Measurements from ENCODE around the gene NDUFA8. TPM values are rescaled to one million over a fixed set of nuclear protein-coding genes. Genes with fewer than 3 reads are reported as not detected.

NDUFA8 gene
- total RNA-seq, 1 donor from 2014 or later = 27.6 TPM

DNA sequence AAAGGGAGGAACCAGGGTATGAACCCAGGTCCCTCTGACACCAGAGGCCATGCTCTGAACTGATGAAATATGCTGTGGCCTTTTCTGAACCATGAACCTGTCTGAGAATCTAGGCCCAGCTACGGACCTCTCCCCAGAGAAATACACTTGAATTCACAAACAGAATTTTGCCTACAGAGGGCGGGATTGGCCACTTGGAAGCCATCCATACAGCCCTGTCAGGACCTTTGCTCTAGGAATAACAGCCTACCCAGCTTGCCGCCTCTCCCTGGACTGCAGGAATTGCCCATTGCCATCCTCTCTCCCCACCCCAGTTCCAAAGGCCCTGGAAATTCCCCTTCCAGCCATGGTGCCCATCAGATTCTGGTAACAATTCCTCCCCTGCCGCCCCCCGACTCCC, 26.7 kb upstream of the NDUFA8 start:
- DNase-seq (ENCODE audit: low spot score) (peak; percentile 61), ATAC-seq (peak; percentile 95)

DNA sequence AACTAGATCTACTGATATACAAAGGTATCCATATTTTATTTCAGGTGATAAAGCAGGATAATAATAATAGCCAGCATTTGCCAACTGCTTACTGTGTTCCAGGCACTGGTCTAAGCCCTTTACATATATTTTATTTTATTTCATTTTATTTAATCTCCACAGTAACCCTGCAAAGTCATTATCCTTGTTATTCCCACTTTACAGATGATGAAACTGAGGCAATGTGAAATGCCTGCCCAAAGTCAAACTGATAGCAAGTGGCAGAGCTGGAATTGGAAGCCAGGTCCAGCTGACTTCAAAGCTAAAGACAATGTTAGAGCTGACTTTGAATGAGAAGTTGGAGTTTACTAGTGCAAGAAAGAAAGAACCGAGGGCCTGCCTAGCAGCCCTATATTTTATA, 25.0 kb upstream of the NDUFA8 start:
- no peak for ATAC-seq

DNA sequence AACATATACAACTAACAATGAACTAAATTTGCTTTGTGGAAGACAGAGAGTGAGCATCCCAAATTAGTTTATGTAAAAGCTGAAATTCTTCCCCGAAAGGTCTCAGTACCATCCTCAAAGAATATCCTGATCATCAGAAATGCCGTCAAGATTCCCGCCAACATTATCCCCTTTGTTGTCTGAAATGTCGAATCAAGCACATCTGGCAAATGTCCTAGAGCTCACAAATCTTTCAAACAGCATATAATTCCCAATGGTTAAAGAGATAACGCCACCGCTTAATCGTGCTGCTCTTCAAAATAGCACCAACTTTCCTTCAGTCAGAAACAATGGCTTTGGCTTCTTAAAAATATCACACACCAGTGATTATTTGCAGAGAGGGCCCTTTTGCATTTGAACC, 23.9 kb upstream of the NDUFA8 start:
- ATAC-seq = no peak
- no peak for DNase-seq (ENCODE audit: low spot score)

More for the DNA sequence above, 25.0 kb upstream of the NDUFA8 start:
- DNase-seq (ENCODE audit: low spot score) = no peak

DNA sequence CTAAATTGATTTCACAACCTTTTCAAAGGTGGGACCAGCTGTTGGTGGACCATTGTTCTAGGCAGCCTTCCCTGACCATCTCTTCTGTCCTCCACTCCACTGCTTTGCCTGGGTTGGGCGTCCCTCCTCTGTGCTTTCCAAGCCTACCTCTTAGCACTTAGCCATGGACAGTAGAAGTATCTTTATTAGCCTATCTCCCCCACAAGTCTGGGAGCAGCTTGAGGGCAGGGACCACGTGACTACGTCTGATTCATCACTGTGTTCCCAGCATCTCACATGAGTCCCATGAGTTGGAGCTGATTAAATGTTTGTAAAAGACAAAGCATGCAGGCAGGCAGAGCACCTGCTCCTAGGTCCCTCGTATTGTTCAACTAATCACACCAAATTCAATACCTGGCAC, 21.1 kb upstream of the NDUFA8 start:
- no peak for ATAC-seq
- no peak for DNase-seq (ENCODE audit: low spot score)

DNA sequence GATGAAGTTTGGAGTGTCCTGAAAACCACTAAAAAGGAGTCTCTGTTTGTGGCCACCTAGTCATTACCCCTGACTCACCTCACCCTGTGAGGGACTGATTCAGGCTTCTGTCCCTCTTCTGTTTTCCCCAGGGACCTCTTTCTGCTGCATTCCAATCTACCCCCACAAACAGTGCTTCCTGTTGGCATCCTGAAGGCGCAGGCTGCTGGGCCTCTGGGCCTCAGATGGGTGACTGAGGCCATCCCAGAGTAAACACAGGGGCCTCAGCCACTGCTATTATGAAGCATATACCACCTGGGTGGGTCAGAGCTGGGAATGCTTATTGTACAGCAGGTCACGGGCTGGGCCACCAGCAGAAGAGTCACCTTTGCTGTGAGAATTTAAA, 20.1 kb upstream of the NDUFA8 start:
- ATAC-seq (no peak), DNase-seq (ENCODE audit: low spot score) (no peak)

DNA sequence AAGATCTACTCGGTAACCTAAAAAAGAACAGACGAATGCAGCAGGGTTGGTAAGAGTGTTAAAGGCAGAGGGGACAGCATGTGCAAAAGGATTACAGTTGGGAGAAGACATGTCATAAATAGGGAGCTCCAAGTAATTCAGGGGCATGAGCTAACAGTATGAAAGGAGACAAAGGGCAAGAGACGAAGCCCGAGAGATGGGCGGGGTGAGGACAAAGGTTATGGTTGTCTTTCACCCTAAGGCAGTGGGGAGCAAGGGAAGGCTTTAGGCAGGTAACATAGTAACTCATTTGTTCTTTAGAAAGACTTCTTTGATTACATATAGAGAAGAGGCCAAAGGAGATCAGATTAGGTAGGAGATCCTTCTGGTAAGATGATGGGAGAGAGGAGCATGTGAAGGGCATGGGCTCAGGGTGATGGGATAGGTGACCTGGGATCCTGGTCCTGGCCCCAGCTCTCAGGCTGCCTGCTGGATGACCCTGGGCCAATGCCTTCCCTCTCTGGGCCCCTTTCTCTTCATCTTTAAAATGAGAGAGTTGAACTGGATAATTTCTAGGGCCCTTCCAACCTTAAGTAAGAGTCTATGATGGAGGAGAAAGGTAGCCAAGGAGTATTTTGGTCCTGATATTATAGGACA, 19.6 kb upstream of the NDUFA8 start:
- DNase-seq (ENCODE audit: low spot score) (no peak), ATAC-seq (no peak)

DNA sequence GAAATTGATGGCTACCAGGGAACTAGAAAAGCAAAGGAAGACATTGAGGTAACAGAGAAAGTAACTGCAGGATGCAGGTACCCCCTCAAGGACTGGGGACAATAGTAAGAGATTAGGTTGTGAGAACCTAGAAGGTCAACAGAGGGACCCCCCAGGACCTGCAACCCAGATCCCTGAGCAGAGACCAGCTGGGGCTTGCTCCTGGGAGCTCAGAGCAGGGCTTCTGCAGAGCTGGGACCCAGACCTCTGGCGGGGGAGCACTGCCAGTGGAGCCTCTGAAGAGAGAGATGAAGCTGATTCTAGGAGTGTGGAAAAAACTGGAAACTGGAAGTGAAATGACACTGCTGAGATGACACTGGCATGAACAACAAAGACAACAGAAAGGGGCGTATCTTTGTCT, 17.3 kb upstream of the NDUFA8 start:
- ATAC-seq (no peak), DNase-seq (ENCODE audit: low spot score) (no peak)

DNA sequence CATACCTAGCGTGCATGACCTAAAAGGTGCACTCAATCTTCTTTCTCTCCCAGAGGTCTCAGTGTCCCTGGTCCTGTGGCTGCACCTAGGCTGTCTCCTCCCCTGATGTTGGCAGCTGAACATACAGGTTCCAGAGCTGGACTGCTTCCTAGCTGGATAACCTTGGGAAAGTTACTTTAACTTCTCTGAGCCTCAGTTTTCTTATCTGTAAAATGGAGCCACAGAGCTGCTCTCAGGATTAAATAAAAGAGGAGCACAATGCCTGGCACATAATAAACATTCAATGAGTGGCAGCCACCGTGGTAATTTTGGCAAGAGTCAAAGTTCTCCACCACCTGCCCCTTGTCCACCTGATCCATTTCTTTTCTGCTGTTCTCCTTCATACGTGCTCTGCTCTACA, 14.1 kb upstream of the NDUFA8 start:
- DNase-seq (ENCODE audit: low spot score) = no peak
- ATAC-seq = no peak

DNA sequence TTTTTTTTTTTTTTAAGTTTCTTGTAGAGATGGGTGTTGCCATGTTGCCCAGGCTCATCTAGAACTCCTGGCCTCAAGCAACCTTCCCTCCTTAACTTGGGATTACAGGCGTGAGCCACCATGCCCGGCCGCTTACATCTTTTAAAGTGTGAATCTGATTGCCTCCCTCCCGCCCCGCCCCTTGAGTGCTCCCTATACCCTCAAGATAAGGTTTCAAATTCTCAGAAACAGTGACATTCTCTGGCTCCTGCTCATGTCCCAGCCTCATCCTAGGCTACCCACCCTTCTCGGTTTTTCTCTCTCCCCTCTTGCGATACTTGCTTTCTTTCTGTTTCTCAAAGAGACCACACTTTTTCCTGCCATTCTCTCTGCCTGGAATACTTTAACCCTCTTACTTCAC, 12.6 kb upstream of the NDUFA8 start:
- DNase-seq (ENCODE audit: low spot score) (peak; percentile 3), ATAC-seq (no peak)

DNA sequence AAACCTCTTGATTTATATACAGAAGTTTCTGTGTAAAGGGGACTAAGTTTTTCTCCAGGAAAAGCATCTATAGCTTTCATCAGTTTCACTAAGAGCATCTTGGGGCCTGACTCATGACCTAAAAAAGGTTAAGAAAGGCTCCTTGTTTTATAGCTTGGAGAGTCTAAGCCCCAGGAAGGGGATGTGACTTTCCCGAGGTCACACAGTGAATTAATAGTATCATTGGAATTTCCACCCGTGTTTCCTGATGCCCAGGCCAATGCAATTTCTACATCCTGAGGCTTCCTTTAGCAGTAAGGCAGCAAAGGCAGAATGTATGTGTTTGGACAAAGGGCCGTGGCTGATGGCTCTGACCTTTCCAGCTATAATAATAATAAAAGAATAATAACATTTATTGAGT, 8.8 kb upstream of the NDUFA8 start:
- ATAC-seq = no peak
- DNase-seq (ENCODE audit: low spot score) = no peak

DNA sequence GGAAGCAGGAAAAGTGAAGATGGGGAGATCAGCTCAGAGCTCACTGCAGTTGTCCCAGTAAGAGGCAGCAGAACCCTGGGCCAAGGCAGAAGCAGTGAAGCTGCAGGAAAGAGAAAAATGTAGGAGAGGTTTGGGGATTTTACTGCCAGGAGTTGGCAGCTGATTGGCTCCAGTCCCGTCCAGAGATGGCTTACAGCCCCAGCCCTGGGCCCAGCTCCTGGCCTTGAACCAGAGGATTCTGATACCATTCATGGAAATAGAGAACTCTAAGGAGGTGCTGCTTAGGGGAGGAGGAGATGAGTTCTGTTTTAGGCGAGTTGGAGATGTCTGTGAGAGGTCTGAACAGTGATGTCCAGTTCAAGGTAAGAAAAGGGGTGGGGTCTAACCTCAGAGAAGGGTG, 4.7 kb upstream of the NDUFA8 start:
- no peak for ATAC-seq
- no peak for DNase-seq (ENCODE audit: low spot score)

DNA sequence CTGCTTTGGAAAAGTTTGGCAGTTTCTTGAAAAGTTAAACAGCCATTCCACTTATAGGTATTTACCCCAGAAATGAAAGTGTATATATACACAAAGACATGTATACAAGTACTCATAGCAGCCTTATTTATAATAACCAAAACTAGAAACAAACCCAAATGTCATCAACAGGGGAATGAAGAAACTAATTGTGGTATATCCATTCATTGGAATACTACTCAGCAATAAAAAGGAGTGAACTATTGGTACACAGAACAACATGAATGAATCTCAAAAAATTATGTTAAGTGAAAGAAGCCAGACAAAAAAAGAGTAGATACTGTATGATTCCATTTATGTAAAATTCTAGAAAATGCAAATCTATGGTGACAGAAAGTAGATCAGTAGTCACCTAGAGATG, 2.8 kb upstream of the NDUFA8 start:
- no peak for ATAC-seq
- no peak for DNase-seq (ENCODE audit: low spot score)

DNA sequence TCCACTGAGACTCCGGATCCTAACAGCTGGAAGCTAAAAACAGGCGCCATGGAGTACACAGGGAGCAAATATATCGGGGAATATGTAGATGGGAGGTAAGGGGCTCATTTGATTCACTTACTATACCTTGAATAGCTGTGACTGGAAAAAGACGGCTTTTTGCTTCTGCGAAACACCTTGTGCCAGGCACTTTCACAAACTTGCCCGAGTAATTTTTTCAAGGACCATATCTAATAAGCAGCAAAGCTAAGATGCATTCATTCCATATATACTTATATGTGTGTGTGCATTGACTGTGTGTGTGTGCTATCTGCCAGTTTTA, 307 bp upstream of the NDUFA8 start:
- DNase-seq (ENCODE audit: low spot score) (no peak), ATAC-seq (no peak)

DNA sequence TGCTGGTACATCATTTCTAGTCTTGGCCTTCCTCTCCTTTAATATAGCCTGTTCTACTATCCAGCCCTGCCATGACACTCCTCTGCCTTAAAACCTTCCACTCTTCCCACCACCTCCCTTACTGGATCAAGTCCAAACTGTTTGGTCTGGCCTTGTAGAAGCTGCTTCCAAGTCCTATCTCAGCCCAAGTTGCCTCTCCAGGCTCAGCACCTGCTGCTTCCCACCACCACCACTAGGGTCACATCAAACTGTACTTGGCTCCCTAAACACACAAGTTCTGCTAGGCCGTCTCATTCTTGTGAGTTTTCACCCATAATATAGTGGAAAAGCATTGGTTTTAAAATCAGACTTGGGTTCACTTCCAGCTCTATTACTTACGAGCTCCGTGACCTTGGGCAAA, 1.4 kb downstream of the NDUFA8 start:
- ATAC-seq (no peak), DNase-seq (ENCODE audit: low spot score) (no peak)

DNA sequence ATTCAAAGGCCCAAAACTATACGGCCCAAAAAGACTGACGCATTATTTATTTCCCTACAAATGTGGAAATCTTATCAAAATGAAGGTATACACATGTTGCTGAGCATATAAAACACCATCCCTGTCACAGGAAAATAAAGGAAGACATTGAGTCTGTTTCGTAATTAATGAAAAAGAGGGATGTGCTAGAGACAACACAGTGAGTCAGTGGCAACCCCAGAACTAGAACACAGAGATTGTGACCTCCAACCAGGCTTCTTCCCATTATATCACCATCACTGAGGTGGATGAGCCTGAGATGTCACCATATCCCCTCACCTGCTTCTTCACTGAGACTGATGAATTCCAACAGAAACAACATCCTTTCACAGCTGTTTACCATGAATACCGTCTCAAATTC, 3.8 kb downstream of the NDUFA8 start:
- no peak for ATAC-seq
- DNase-seq (ENCODE audit: low spot score) = no peak

DNA sequence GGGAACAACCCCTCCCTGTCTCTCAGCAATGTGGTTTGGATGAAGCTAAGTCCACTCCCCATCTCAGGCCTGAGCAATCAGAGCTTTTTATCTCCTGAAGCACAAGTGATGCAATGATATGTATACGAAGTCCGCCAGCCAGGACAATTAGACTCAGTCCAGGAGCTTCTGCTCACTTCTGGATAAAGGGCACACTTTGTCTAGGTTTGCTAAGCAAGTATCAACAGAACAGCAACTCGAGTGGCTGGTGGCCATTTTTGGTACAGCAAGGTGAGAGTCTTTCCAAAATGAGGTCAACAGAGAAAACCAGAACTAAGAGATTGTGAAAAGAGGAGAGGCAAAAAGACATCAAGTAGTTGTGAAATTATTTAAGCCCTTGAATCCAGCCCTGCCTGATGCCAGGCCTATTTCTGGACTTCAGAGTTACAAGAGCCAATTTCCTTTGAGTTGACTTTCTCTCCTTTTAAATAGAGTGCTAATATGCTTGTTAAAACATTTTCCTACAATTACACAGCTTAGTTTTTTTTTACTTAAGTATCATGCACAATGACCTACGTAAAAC, 8.2 kb downstream of the NDUFA8 start:
- ATAC-seq = no peak
- no peak for DNase-seq (ENCODE audit: low spot score)

DNA sequence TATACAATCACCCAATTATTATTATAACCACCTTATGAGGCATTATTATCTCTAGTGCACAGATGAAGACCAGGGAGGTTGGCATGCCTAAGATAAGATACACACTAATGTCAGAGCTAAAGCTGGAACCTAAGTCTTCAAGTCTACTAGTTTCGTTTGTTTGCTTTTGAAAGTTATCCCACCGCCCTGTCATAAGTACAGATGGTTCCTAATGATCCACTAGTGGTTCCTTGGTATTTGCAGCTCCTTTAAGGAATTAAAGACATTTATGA, 14.1 kb downstream of the NDUFA8 start:
- DNase-seq (ENCODE audit: low spot score) = no peak
- ATAC-seq = no peak

DNA sequence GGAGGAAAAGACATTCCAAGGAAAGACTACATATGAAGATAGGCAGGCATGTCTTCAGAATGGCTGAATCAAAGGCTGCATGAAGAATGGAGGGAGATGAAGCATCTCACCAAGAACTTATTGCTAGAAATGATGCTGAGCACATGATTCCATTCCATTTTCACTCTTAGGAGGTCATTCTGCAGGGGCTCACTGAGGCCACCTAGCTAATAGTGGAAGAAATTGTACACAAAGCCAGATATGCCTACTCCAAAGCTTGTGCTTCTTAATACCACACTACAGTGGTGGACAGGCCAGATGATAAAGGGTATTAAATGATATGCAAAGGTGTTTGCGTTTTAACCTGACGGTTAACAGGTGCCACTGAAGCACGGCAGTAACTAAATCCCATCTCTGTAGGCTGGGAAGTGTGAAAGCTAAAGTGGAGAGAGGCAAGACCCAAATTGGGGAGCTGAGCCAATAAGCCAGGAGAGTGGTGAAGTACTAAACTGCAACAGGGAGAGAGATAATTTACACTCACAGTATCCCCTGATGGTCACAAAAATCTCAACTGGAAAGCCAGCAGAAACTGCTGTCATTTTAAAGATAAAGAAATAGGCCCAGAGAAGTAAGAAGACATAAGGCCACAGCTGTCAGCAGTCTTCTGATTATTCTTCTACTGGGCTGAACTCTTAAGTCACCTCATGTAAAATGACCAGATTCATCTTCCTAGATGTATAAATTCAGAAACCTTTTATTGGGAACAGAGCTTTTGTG, 14.6 kb downstream of the NDUFA8 start:
- no peak for DNase-seq (ENCODE audit: low spot score)
- ATAC-seq = peak; percentile 34

DNA sequence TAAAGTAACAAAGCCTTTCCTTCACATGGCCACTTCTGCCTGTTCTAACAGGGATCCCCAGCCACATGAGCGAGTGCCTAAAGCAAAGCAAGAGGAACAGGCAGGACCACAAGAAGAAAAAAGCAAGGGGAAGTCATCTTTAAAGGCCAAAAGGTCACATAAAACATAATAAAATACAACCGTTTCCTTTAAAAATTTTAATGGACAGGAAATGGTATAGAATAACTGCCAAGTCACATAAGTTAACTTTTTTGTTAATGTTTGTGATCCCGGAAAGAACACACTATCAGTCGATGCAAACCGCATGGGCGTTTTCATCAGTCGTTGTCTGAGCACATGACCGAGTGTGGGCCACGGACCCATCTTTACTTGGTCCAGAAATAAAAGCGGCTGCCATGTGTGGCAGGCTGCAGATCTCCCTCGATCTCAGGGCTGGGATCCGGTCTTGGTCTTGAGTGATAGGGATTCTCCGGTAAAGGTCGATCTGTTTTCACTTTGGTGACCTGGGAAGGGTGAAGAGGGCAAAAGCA, 15.6 kb downstream of the NDUFA8 start:
- DNase-seq (ENCODE audit: low spot score) (no peak), ATAC-seq (no peak)

DNA sequence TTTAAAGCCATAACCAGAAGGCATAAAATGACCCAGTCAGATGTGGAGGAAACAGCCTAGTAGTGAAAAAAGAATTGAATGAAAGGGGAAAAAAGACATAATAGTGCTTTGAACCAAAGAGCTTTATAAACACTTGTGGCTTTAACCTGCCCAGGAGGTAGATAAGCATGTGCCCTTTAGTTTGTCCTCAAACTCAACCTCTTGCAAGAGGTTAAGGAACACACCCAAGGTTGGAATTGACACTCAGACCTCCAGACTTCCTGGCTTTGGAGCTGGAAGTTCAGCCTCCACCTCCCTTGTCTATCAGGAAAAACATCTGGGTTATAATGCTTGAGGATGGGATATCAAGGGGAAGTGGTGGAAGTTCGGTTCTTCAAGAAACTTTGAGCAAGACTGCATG, 16.3 kb downstream of the NDUFA8 start:
- no peak for ATAC-seq

DNA sequence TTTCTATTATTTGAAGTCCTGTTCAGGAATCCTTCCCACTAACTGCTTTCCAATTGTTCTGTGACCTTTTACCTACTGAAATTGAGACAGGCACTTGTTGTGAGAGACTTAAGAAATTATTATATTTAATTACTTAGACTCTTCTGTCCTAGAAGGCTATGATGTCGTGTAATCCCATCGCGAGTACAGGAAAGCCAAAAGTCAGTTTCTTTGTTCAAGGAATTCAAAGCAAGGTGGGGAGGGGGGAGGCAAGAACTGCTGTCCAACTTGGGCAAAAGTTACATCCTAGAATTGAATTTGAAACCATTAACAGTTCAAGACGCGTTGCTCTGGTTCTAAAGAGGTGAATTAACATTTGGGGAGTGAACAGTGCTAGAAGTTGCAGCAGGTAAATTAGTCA, 17.9 kb downstream of the NDUFA8 start:
- DNase-seq (ENCODE audit: low spot score) (no peak), ATAC-seq (no peak)

More for the DNA sequence above, 16.3 kb downstream of the NDUFA8 start:
- no peak for DNase-seq (ENCODE audit: low spot score)

DNA sequence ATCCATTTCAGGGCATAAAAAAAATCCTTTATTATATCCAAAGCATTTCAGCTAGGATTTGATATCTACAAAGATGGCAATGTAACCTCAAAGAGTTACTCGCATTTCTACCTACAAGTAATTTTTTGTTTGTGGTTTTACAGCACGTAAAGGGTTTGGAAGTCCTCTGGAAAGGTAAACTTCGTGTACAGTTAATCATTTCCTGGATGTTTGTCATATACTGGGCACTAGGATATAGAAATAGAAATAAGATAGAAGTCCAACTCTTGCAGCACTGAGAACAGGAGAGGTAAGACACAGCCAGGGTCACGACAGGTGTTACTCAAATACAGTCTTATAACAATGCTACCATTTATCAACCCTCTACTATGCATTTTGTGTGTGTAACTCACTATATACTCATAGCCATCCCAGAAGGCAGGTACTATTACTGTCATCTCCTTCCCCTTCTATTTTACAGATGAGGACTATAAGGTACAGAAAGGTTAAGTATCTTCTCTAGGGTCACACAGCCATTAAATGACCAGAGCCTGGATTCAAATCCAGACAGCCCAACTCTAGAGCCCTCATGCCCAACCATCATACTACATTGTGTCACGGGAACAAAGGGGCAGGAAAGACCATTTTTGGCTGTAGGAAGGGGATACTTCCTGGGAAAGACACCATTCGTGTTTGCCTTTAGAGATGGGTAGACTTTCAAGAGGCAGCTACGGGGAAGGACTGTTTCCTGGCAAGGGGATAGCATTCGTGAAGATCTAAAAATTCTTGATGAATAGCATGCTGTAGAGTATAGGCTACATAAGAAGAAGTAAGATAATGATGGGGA, 19.0 kb downstream of the NDUFA8 start:
- ATAC-seq = no peak
- DNase-seq (ENCODE audit: low spot score) = no peak

Measured in left lobe of liver (tissue), 2 donors.